IPS-20b (cell line): ENCODE measurements around the gene SKIDA1.

Experiments
- H3K27ac ChIP-seq: one replicate; pipeline ENCODE4 v1.5.1; 2013; ENCODE audit warnings: low read length
- H3K27me3 ChIP-seq: 2 replicates; pipeline ENCODE4 v1.6.1; 2013; ENCODE audit warnings: mild to moderate bottlenecking, low read length, inconsistent platforms; ENCODE audit not compliant: insufficient read depth
- H3K36me3 ChIP-seq: 2 replicates; pipeline ENCODE4 v1.6.1; 2013; ENCODE audit warnings: low read depth, mild to moderate bottlenecking, inconsistent platforms, low read length, moderate library complexity; ENCODE audit not compliant: insufficient read depth
- H3K4me1 ChIP-seq: 2 replicates; pipeline ENCODE4 v1.6.1; 2013; ENCODE audit warnings: mild to moderate bottlenecking, control low read depth, inconsistent platforms, low read length, moderate library complexity; ENCODE audit not compliant: insufficient read depth
- H3K4me3 ChIP-seq: 2 replicates; pipeline ENCODE4 v1.5.1; 2013; ENCODE audit warnings: mild to moderate bottlenecking, low read length, inconsistent platforms
- H3K9ac ChIP-seq: 2 replicates; pipeline ENCODE4 v1.6.1; 2013; ENCODE audit warnings: low read depth, mild to moderate bottlenecking, inconsistent platforms, low read length, moderate library complexity
- H3K9me3 ChIP-seq: 2 replicates; pipeline ENCODE4 v1.6.1; 2013; ENCODE audit warnings: mild to moderate bottlenecking, low read depth, low read length, inconsistent platforms; ENCODE audit not compliant: insufficient read depth

Gene SKIDA1

GRCh38 chr10:21527598-21528235 is 2.2 kb upstream of the SKIDA1 start:
- no peaks in the 10 kb centered on the region for H3K27me3 ChIP-seq
- H3K27ac ChIP-seq = peak overlapping the region; percentile 44
- H3K4me1 ChIP-seq = peaks cover 51% of the 10 kb centered on the region
- peak overlapping the region; percentile 85 for H3K4me3 ChIP-seq
- no peaks in the 10 kb centered on the region for H3K9me3 ChIP-seq
- H3K9ac ChIP-seq = peak overlapping the region; percentile 98
- H3K36me3 ChIP-seq = no peaks in the 10 kb centered on the region

DNA sequence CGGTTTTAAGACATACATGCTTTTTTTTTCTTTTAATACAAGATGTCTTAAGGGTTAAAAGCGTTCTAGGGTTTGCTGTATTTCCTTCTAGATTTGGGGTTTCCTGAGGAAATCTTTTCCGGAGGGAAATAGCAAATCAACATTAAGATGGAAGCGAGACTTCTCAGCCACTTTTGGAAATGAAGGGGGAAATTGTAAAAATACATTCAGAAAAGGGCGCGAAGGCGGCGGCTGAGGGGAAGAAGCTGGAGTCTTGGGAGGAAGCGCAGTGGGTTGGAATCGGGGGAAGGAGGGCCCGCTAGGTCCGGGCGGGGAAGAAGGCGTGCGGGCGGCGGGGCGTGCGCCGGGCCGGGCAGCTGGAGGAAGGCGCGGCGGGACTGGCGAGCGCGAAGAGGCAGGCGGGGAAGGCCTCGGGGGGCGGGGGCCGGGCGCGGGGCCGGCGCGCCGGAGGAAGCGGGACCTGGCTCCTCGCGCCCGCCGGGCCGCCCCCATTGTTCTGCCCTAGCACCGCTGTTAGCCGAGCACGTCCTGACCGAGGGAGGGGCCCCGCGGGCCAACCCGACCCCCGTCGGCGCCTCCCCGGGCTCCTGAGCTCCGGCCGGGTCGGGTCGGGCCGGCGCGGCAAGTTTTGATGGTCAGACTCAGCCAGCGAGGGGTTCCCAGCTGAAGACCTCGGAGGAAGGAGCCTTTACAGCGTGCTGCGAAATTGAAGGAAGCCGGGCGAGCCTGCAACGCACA is 1.5 kb upstream of the SKIDA1 start:
- Histone ChIP-seq H3K36me3 (no peaks in the 10 kb centered on the region), H3K9me3 (no peaks in the 10 kb centered on the region), H3K4me1 (peaks cover 49% of the 10 kb centered on the region), H3K4me3 (peak overlapping the region; percentile 85), H3K27ac (peak overlapping the region; percentile 99), H3K27me3 (no peaks in the 10 kb centered on the region), H3K9ac (peak overlapping the region; percentile 98)

- Histone ChIP-seq H3K9ac (peak overlapping the region; percentile 98), H3K9me3 (no peaks in the 10 kb centered on the region), H3K27ac (peak overlapping the region; percentile 99), H3K36me3 (no peaks in the 10 kb centered on the region), H3K27me3 (no peaks in the 10 kb centered on the region), H3K4me1 (peaks cover 51% of the 10 kb centered on the region), H3K4me3 (peak overlapping the region; percentile 85)
These were observed 842 bp upstream of the SKIDA1 start for GRCh38 chr10:21526188-21526859.

DNA sequence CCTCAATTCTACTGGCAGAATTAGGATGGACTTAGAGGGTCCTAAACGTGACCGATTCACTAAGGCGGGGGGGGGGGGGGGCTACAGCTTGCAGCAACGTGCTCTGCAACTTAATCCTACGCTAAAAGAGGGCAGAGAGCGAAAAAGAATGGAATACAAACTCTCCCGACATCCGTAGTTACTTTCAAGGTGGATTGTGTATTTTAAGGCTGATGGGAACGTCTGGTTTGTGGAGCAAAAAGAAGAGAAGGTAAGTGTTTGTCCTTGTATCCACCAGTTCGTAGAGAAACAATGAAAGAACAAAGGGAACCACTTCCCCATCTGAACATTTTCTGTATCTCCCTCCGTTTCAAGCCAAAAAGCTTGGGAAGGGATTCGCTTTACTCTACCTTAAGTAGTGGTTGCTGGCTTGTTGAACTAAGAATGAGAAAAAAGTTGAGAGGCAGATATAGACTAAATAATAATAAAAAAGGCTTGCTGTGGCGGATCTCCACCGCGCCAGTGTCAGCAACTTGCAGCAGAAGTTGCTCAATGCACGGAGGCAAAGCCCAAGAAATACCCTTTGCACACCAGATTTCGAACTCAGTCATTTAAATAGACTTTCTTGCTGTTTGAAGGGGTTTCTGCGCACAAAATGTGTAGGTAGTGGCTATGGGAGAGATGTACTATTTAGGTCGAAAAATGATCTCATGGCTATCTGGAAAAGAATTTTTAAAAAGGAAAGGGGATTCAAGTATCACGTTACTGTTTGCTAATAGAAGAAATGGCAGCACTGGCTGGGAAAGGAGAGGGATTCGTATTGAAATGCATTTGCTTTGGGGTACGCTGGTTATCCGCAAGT is 736 bp downstream of the SKIDA1 start:
- H3K9ac ChIP-seq = peak overlapping the region; percentile 98
- H3K27ac ChIP-seq = peak overlapping the region; percentile 98
- H3K36me3 ChIP-seq = no peaks in the 10 kb centered on the region
- H3K4me3 ChIP-seq = peak overlapping the region; percentile 95
- peaks cover 53% of the 10 kb centered on the region for H3K4me1 ChIP-seq
- H3K27me3 ChIP-seq = peaks cover 12% of the 10 kb centered on the region; the same call in 1 of the 2 replicates
- H3K9me3 ChIP-seq = no peaks in the 10 kb centered on the region

- Histone ChIP-seq H3K4me1 (peaks cover 53% of the 10 kb centered on the region), H3K36me3 (no peaks in the 10 kb centered on the region), H3K27me3 (peaks cover 18% of the 10 kb centered on the region; the same call in 1 of the 2 replicates), H3K9me3 (no peaks in the 10 kb centered on the region), H3K4me3 (peak overlapping the region; percentile 95), H3K9ac (peak overlapping the region; percentile 98), H3K27ac (no peak overlapping the region)
These were observed 1.4 kb downstream of the SKIDA1 start for GRCh38 chr10:21524131-21524525.

DNA sequence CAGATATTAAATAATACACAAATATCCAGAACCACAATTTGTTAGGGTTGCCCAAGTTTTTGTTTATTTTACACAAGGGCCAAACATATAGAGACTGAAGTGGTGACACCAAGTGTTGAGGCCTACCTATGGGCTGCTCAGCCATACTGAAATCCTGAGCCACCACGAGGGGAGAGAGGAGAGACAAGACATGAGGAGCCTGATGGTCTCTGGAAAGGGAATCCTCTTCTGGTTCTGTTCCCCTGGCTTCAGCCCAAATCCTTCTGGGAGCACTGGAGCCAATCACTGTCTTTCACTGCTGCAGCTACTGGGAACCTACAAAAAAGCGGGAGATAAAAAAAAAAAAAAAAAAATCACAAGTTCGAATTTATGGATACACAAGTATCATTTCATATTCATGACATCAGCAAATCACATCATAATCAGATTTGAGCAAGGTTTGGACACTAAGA is 1.9 kb downstream of the SKIDA1 start:
- peaks cover 23% of the 10 kb centered on the region; the same call in 1 of the 2 replicates for H3K27me3 ChIP-seq
- H3K9ac ChIP-seq = peak overlapping the region; percentile 98; the same call in 1 of the 2 replicates
- H3K27ac ChIP-seq = peak overlapping the region; percentile 54
- peak overlapping the region; percentile 95 for H3K4me3 ChIP-seq
- no peaks in the 10 kb centered on the region for H3K9me3 ChIP-seq
- H3K36me3 ChIP-seq = no peaks in the 10 kb centered on the region
- peaks cover 54% of the 10 kb centered on the region for H3K4me1 ChIP-seq

- Histone ChIP-seq H3K4me3 (peak overlapping the region; percentile 95; the same call in 1 of the 2 replicates), H3K27me3 (peaks cover 31% of the 10 kb centered on the region; the same call in 1 of the 2 replicates), H3K4me1 (peaks cover 52% of the 10 kb centered on the region), H3K27ac (peak overlapping the region; percentile 54), H3K9ac (peak overlapping the region; percentile 98; the same call in 1 of the 2 replicates), H3K9me3 (no peaks in the 10 kb centered on the region), H3K36me3 (no peaks in the 10 kb centered on the region)
These were observed 2.7 kb downstream of the SKIDA1 start for GRCh38 chr10:21522631-21523406.

GRCh38 chr10:21521751-21522533 is 3.5 kb downstream of the SKIDA1 start:
- H3K27me3 ChIP-seq = peaks cover 35% of the 10 kb centered on the region; the same call in 1 of the 2 replicates

GRCh38 chr10:21520949-21521348 is 4.5 kb downstream of the SKIDA1 start:
- H3K4me1 ChIP-seq = peaks cover 49% of the 10 kb centered on the region
- H3K4me3 ChIP-seq = peak overlapping the region; percentile 91; the same call in 1 of the 2 replicates
- H3K9ac ChIP-seq = no peak overlapping the region
- no peak overlapping the region for H3K27ac ChIP-seq
- no peaks in the 10 kb centered on the region for H3K9me3 ChIP-seq
- H3K27me3 ChIP-seq = peaks cover 35% of the 10 kb centered on the region; the same call in 1 of the 2 replicates
- H3K36me3 ChIP-seq = no peaks in the 10 kb centered on the region

More at GRCh38 chr10:21521751-21522533, 3.5 kb downstream of the SKIDA1 start:
- H3K36me3 ChIP-seq = no peaks in the 10 kb centered on the region
- peak overlapping the region; percentile 24 for H3K4me3 ChIP-seq
- no peak overlapping the region; the same call in 1 of the 2 replicates for H3K9ac ChIP-seq
- H3K4me1 ChIP-seq = peaks cover 49% of the 10 kb centered on the region
- no peaks in the 10 kb centered on the region for H3K9me3 ChIP-seq
- no peak overlapping the region for H3K27ac ChIP-seq

DNA sequence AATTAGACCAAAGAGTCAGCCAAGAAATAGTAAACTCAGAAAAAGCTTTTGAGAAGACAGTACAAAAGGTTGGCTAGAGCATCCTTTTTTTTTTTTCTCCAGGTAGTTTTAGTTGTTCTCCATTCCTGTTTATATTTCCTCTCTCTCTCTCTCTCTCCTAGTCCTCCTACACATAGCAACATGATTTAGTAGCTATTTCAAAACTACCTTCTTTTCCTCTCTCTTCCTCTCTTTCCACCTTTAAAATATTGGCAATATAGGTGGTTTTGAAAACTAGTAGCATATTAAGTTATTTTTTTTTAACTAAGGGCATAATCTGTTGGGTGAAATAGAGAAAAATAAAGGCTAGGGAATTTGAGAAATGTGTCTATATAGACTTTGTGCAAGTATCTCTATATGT is 5.0 kb downstream of the SKIDA1 start:
- Histone ChIP-seq H3K9me3 (no peaks in the 10 kb centered on the region), H3K9ac (no peak overlapping the region), H3K4me1 (peaks cover 52% of the 10 kb centered on the region), H3K27ac (no peak overlapping the region), H3K27me3 (peaks cover 38% of the 10 kb centered on the region; the same call in 1 of the 2 replicates), H3K4me3 (peak overlapping the region; percentile 91; the same call in 1 of the 2 replicates), H3K36me3 (no peaks in the 10 kb centered on the region)
